Osteocyte (in vitro differentiated cells): ENCODE measurements around the gene IFT27. TPM values are rescaled to one million over a fixed set of nuclear protein-coding genes. Genes with fewer than 3 reads are reported as not detected.
A peak's percentile ranks its signal among the peaks of the same experiment; 100 is the strongest.

Experiments
- DNase-seq: peaks from one replicate; pipeline ENCODE4 v3.0.0; 2021; ENCODE audit warnings: mixed read lengths; ENCODE audit not compliant: unreplicated experiment; ENCODE audit errors: extremely low spot score
- H3K27ac Mint-ChIP-seq: one replicate; pipeline ENCODE4 v1.8.0; 2021; ENCODE audit warnings: mild to moderate bottlenecking, mixed read lengths; ENCODE audit not compliant: unreplicated experiment
- H3K27me3 Mint-ChIP-seq: one replicate; pipeline ENCODE4 v1.8.0; 2021; ENCODE audit warnings: mixed read lengths; ENCODE audit not compliant: unreplicated experiment
- H3K36me3 Mint-ChIP-seq: one replicate; pipeline ENCODE4 v1.8.0; 2021; ENCODE audit warnings: mixed read lengths; ENCODE audit not compliant: unreplicated experiment
- H3K4me1 Mint-ChIP-seq: one replicate; pipeline ENCODE4 v1.8.0; 2021; ENCODE audit warnings: mixed read lengths; ENCODE audit not compliant: unreplicated experiment
- H3K4me3 Mint-ChIP-seq: one replicate; pipeline ENCODE4 v1.8.0; 2021; ENCODE audit warnings: mild to moderate bottlenecking, moderate library complexity, mixed read lengths; ENCODE audit not compliant: unreplicated experiment
- H3K9me3 Mint-ChIP-seq: one replicate; pipeline ENCODE4 v1.8.0; 2021; ENCODE audit warnings: mixed read lengths; ENCODE audit not compliant: unreplicated experiment
- CTCF ChIP-seq: fragments of 200-600 bp; sonication (generic); IDR thresholded peaks from 2 replicates; pipeline ENCODE4 v1.5.0; 2021; ENCODE audit warnings: antibody characterized with exemption, mild to moderate bottlenecking, moderate library complexity
- total RNA-seq: library from RNA; stranded (reverse); gene quantifications from 2 replicates; pipeline ENCODE4 v1.2.1, GENCODE V29; 2021

Gene IFT27
- total RNA-seq, 1 donor from 2014 or later: 36.9 TPM

GRCh38 chr22:36783743-36784142 lies 7.8 kb upstream of the IFT27 start:
- no peak for TF ChIP-seq CTCF
- DNase-seq: no peak
- Mint-ChIP-seq H3K36me3 (no peaks in the 10 kb centered on the region), H3K4me3 (no peak overlapping the region), H3K27ac (no peak overlapping the region), H3K27me3 (peaks cover 56% of the 10 kb centered on the region), H3K4me1 (peaks cover 5% of the 10 kb centered on the region), H3K9me3 (no peaks in the 10 kb centered on the region)

- H3K36me3 Mint-ChIP-seq: no peaks in the 10 kb centered on the region
- DNase-seq: peak; percentile 90
- no peaks in the 10 kb centered on the region for H3K9me3 Mint-ChIP-seq
- H3K27me3 Mint-ChIP-seq: peaks cover 46% of the 10 kb centered on the region
- no peak overlapping the region for H3K27ac Mint-ChIP-seq
- TF ChIP-seq CTCF: peak; percentile 93
- H3K4me3 Mint-ChIP-seq: no peak overlapping the region
- peaks cover 5% of the 10 kb centered on the region for H3K4me1 Mint-ChIP-seq
These were observed 6.0 kb upstream of the IFT27 start for GRCh38 chr22:36781656-36782627.

DNA sequence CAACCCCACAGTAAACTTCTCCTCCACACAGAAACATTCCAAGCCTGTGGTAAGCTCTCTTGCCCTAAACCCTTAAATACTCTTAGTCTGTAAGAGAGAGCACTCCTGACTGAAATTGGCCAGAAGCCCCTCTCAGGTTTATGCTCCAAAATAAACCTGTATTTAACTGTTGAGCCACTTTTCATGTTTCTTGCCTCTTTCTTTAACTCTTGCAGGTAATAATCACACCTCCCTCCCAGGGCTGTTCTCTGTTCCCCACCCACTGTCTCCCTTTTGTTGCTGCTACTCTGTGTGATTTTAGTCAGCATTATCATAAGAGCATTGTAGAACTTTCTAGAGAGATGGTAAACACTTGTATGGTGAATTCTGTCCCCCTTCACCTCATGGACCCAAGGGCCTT lies 2.1 kb upstream of the IFT27 start:
- DNase-seq: no peak
- no peak for TF ChIP-seq CTCF
- H3K9me3 Mint-ChIP-seq: no peaks in the 10 kb centered on the region
- peaks cover 13% of the 10 kb centered on the region for H3K27me3 Mint-ChIP-seq
- H3K27ac Mint-ChIP-seq: no peak overlapping the region
- peaks cover 22% of the 10 kb centered on the region for H3K4me1 Mint-ChIP-seq
- H3K4me3 Mint-ChIP-seq: no peak overlapping the region
- no peaks in the 10 kb centered on the region for H3K36me3 Mint-ChIP-seq

- no peak for TF ChIP-seq CTCF
- Mint-ChIP-seq H3K9me3 (no peaks in the 10 kb centered on the region), H3K4me3 (peak overlapping the region; percentile 76), H3K27ac (peak overlapping the region; percentile 79), H3K4me1 (peaks cover 16% of the 10 kb centered on the region), H3K36me3 (peaks cover 2% of the 10 kb centered on the region), H3K27me3 (peaks cover 3% of the 10 kb centered on the region)
- DNase-seq: no peak
These were observed 803 bp upstream of the IFT27 start for GRCh38 chr22:36776722-36777121.

DNA sequence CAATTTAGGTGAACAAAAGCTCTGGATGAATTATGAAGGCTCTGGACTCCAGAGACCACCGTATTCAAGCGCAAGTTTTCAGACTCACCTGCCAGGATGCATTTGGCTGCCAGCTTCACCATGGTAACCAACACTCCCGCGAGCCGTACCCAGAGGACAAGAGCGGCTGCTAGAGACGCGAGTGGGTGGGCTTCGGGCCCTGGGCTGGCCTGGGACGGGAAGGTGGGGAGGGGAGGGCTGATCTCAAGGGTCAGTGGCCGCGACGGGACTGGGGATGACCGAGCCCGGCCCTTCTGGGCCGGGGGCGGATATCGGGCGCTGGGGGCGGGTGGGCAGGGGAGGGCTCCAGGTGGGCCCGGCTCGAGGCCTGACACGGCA lies 344 bp downstream of the IFT27 start:
- Mint-ChIP-seq H3K4me1 (peaks cover 16% of the 10 kb centered on the region), H3K4me3 (peak overlapping the region; percentile 76), H3K27me3 (peaks cover 3% of the 10 kb centered on the region), H3K9me3 (no peaks in the 10 kb centered on the region), H3K36me3 (peaks cover 5% of the 10 kb centered on the region), H3K27ac (peak overlapping the region; percentile 43)
- no peak for DNase-seq
- TF ChIP-seq CTCF: no peak
